Measurements from ENCODE around the gene ZMYM5. TPM values are rescaled to one million over a fixed set of nuclear protein-coding genes. Genes with fewer than 3 reads are reported as not detected.
"Not testable (repeated sequence)": the region's sequence is repeated elsewhere in the genome, so short reads cannot be mapped to it uniquely, and the experiment has no call there.

Gene ZMYM5
- total RNA-seq (2014; rRNA removed; shearing (Covaris generic)), result 10.2 and 13.2 TPM in 2 replicates

GRCh38 chr13:19863323-19864023 is at the start of gene ZMYM5:
Gene ZMYM5, minus strand, starts transcription at chr13:19863649. Its CDS starts 11,469 bp downstream, at chr13:19852180.
- DNase-seq (ENCODE audit: low read depth), result peak; percentile 98

- DNase-seq (ENCODE audit: low read depth), result peak; percentile 51
Observed at GRCh38 chr13:19910336-19911072, 47.1 kb upstream of the ZMYM5 start.

GRCh38 chr13:19908350-19908986 is 45.0 kb upstream of the ZMYM5 start:
- DNase-seq (ENCODE audit: low read depth), result no peak

- not testable (repeated sequence) for DNase-seq (ENCODE audit: low read depth)
Observed at GRCh38 chr13:19905487-19906195, 42.2 kb upstream of the ZMYM5 start.

GRCh38 chr13:19890030-19890429 is 26.6 kb upstream of the ZMYM5 start:
- DNase-seq (ENCODE audit: low read depth), result no peak

- peak; percentile 19 for DNase-seq (ENCODE audit: low read depth)
Observed at GRCh38 chr13:19888799-19889198, 25.4 kb upstream of the ZMYM5 start.

- no peak for DNase-seq (ENCODE audit: low read depth)
Observed at GRCh38 chr13:19882231-19882630, 18.8 kb upstream of the ZMYM5 start.

- DNase-seq (ENCODE audit: low read depth), result no peak
Observed at GRCh38 chr13:19881641-19882040, 18.2 kb upstream of the ZMYM5 start.

- DNase-seq (ENCODE audit: low read depth), result peak; percentile 67
Observed at GRCh38 chr13:19864746-19865309, 1.4 kb upstream of the ZMYM5 start.

- DNase-seq (ENCODE audit: low read depth), result peak; percentile 80
Observed at GRCh38 chr13:19864024-19864745, 736 bp upstream of the ZMYM5 start.

GRCh38 chr13:19862481-19863313 is 752 bp downstream of the ZMYM5 start:
- peak; percentile 11 for DNase-seq (ENCODE audit: low read depth)

GRCh38 chr13:19861762-19862161 is 1.7 kb downstream of the ZMYM5 start:
- no peak for DNase-seq (ENCODE audit: low read depth)

- DNase-seq (ENCODE audit: low read depth), result peak; percentile 89
Observed at GRCh38 chr13:19860884-19861655, 2.4 kb downstream of the ZMYM5 start.

GRCh38 chr13:19857637-19858036 is 5.8 kb downstream of the ZMYM5 start:
- not testable (repeated sequence) for DNase-seq (ENCODE audit: low read depth)

GRCh38 chr13:19852766-19853165 is 10.7 kb downstream of the ZMYM5 start:
- DNase-seq (ENCODE audit: low read depth), result no peak

GRCh38 chr13:19845758-19846157 is 17.7 kb downstream of the ZMYM5 start:
- peak; percentile 90 for DNase-seq (ENCODE audit: low read depth)

GRCh38 chr13:19838865-19839275 is 24.6 kb downstream of the ZMYM5 start:
- DNase-seq (ENCODE audit: low read depth), result no peak

- peak; percentile 2 for DNase-seq (ENCODE audit: low read depth)
Observed at GRCh38 chr13:19836472-19836871, 27.0 kb downstream of the ZMYM5 start.

GRCh38 chr13:19834704-19835103 is 28.7 kb downstream of the ZMYM5 start:
- DNase-seq (ENCODE audit: low read depth), result no peak

Data from RPMI7951 (cell line).